Measurements from ENCODE around the gene AGMO. TPM values are rescaled to one million over a fixed set of nuclear protein-coding genes. Genes with fewer than 3 reads are reported as not detected.

The AGMO gene
- polyA plus RNA-seq, 1 donor from 2014 or later, result not detected

DNA sequence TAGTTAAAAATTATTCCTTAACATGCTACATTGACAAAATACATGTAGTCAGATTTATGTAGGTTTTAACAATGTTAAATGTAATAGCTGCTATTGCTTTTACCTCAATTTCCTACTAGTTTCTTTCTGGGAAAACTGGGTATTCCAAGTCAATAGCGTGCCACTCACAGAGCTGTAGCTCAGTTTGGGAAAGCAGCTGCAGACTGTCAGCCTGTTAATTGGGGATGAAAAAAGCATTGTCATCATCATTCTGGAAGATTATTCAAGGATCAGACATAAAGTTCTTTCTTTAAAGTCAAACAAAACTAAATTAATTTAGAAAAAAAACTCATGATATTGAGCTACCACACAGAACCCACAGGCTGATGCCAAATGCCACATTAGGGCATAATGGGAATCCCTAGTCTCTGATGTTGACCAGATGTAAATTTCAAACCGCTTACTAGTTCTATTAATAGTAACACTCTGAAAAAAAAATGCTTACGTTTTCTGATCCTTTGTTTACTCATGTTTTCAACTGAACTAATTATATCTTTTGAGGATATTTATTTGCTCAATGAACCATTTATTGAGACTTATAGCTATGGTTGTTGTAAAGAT, 19.6 kb upstream of the AGMO start:
- no peak overlapping the region for H3K9ac ChIP-seq (ENCODE audit: low read length)
- TF ChIP-seq MXI1 (conservative IDR thresholded peaks at IDR 0.05; ENCODE audit: poor library complexity, severe bottlenecking), result no peak
- TF ChIP-seq TAF1 (IDR thresholded peaks at IDR 0.05; ENCODE audit: low read depth), result no peak
- TF ChIP-seq EP300 (conservative IDR thresholded peaks at IDR 0.05; ENCODE audit: poor library complexity, severe bottlenecking), result no peak
- TF ChIP-seq EZH2 (IDR thresholded peaks at IDR 0.05; ENCODE audit: borderline replicate concordance, insufficient read depth, low read length, poor library complexity, severe bottlenecking), result no peak
- no peak for TF ChIP-seq RAD21 (conservative IDR thresholded peaks at IDR 0.05)
- no peak for TF ChIP-seq POLR2AphosphoS5 (IDR thresholded peaks at IDR 0.05)
- TF ChIP-seq, protein P1, sequence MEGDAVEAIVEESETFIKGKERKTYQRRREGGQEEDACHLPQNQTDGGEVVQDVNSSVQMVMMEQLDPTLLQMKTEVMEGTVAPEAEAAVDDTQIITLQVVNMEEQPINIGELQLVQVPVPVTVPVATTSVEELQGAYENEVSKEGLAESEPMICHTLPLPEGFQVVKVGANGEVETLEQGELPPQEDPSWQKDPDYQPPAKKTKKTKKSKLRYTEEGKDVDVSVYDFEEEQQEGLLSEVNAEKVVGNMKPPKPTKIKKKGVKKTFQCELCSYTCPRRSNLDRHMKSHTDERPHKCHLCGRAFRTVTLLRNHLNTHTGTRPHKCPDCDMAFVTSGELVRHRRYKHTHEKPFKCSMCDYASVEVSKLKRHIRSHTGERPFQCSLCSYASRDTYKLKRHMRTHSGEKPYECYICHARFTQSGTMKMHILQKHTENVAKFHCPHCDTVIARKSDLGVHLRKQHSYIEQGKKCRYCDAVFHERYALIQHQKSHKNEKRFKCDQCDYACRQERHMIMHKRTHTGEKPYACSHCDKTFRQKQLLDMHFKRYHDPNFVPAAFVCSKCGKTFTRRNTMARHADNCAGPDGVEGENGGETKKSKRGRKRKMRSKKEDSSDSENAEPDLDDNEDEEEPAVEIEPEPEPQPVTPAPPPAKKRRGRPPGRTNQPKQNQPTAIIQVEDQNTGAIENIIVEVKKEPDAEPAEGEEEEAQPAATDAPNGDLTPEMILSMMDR (IDR thresholded peaks at IDR 0.05; ENCODE audit: poor library complexity, severe bottlenecking), result no peak
- TF ChIP-seq, protein P2, sequence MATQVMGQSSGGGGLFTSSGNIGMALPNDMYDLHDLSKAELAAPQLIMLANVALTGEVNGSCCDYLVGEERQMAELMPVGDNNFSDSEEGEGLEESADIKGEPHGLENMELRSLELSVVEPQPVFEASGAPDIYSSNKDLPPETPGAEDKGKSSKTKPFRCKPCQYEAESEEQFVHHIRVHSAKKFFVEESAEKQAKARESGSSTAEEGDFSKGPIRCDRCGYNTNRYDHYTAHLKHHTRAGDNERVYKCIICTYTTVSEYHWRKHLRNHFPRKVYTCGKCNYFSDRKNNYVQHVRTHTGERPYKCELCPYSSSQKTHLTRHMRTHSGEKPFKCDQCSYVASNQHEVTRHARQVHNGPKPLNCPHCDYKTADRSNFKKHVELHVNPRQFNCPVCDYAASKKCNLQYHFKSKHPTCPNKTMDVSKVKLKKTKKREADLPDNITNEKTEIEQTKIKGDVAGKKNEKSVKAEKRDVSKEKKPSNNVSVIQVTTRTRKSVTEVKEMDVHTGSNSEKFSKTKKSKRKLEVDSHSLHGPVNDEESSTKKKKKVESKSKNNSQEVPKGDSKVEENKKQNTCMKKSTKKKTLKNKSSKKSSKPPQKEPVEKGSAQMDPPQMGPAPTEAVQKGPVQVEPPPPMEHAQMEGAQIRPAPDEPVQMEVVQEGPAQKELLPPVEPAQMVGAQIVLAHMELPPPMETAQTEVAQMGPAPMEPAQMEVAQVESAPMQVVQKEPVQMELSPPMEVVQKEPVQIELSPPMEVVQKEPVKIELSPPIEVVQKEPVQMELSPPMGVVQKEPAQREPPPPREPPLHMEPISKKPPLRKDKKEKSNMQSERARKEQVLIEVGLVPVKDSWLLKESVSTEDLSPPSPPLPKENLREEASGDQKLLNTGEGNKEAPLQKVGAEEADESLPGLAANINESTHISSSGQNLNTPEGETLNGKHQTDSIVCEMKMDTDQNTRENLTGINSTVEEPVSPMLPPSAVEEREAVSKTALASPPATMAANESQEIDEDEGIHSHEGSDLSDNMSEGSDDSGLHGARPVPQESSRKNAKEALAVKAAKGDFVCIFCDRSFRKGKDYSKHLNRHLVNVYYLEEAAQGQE (IDR thresholded peaks at IDR 0.05; ENCODE audit: borderline replicate concordance), result no peak
- no peak for TF ChIP-seq SMC3 (conservative IDR thresholded peaks at IDR 0.05; ENCODE audit: poor library complexity)
- H3F3A ChIP-seq (ENCODE audit: insufficient read depth, low read length, poor library complexity, severe bottlenecking), result no peaks in the 10 kb centered on the region
- no peak overlapping the region for H3K4me2 ChIP-seq (ENCODE audit: low read length)
- no peak overlapping the region for H3K4me3 ChIP-seq (ENCODE audit: low read length)
- no peaks in the 10 kb centered on the region for H3K27me3 ChIP-seq (ENCODE audit: insufficient read depth, low read depth, low read length)
- no peaks in the 10 kb centered on the region for H3K79me2 ChIP-seq (replicated peaks; ENCODE audit: insufficient read depth, low read length)
- H4K20me1 ChIP-seq (ENCODE audit: insufficient read depth), result no peaks in the 10 kb centered on the region
- no peaks in the 10 kb centered on the region for H3K36me3 ChIP-seq (ENCODE audit: insufficient read depth, low read length)
- no peak overlapping the region for H3K27ac ChIP-seq (ENCODE audit: low read length)
- H2AFZ ChIP-seq (ENCODE audit: low read depth, low read length), result no peak overlapping the region
- no peaks in the 10 kb centered on the region for H3K9me2 ChIP-seq (ENCODE audit: insufficient read depth, low read length)
- no peaks in the 10 kb centered on the region for H3K9me3 ChIP-seq (ENCODE audit: low read length)

DNA sequence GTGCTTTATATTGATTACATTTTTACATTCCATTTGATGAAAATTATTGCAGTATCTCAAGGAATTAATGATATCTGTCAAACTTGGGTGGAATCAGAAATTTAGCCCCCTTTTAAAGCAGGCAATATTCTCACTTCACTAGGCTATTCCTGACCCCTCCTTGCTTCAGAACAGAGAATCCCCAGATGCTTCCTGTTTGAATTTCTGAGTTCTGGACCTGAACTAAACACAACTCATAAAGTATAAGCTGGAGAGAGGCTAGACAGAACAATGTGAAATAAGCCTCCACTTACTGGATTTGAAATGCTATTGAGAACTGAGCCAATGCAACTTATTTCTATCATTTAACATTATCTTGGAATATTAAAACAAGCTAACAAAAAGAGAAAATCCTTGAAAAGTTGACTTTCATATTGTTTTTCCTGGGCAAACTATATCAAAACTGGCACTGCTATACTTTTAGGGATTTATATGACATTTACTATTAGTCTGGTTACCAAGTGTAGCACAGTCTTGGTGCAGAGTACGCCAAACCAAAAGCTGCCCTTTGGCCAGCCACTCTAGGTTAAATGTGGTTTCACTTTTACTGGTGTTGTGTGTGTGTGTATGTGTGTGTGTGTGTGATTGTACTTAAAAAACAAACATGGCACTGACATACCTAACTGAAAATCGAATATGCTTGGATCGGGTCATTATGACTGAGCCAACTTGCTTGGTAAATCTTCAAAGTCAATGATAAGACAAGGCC, 19.0 kb upstream of the AGMO start:
- Histone ChIP-seq H3K27ac (ENCODE audit: low read length) (no peak overlapping the region), H3K27me3 (ENCODE audit: insufficient read depth, low read depth, low read length) (no peaks in the 10 kb centered on the region), H3K9me3 (ENCODE audit: low read length) (no peaks in the 10 kb centered on the region), H2AFZ (ENCODE audit: low read depth, low read length) (no peak overlapping the region), H3K79me2 (replicated peaks; ENCODE audit: insufficient read depth, low read length) (no peaks in the 10 kb centered on the region), H4K20me1 (ENCODE audit: insufficient read depth) (no peaks in the 10 kb centered on the region), H3K4me2 (ENCODE audit: low read length) (no peak overlapping the region), H3K4me3 (ENCODE audit: low read length) (no peak overlapping the region), H3F3A (ENCODE audit: insufficient read depth, low read length, poor library complexity, severe bottlenecking) (no peaks in the 10 kb centered on the region), H3K9ac (ENCODE audit: low read length) (no peak overlapping the region), H3K36me3 (ENCODE audit: insufficient read depth, low read length) (no peaks in the 10 kb centered on the region), H3K9me2 (ENCODE audit: insufficient read depth, low read length) (no peaks in the 10 kb centered on the region)
- TF ChIP-seq, protein P2 (IDR thresholded peaks at IDR 0.05; ENCODE audit: borderline replicate concordance), result no peak
- TF ChIP-seq MXI1 (conservative IDR thresholded peaks at IDR 0.05; ENCODE audit: poor library complexity, severe bottlenecking) (no peak), TAF1 (IDR thresholded peaks at IDR 0.05; ENCODE audit: low read depth) (no peak)
- TF ChIP-seq, protein P1 (IDR thresholded peaks at IDR 0.05; ENCODE audit: poor library complexity, severe bottlenecking), result no peak

Measured in neural cell (in vitro differentiated cells).